NCI-H1105 (cell line): ENCODE data around the gene NUDCD2.
"Not testable (repeated sequence)": the region's sequence is repeated elsewhere in the genome, so short reads cannot be mapped to it uniquely, and the experiment has no call there.

Experiments used
- DNase-seq: peaks from one replicate; lab custom pipeline; 2025; lab: John Stamatoyannopoulos, UW

Gene NUDCD2

DNA sequence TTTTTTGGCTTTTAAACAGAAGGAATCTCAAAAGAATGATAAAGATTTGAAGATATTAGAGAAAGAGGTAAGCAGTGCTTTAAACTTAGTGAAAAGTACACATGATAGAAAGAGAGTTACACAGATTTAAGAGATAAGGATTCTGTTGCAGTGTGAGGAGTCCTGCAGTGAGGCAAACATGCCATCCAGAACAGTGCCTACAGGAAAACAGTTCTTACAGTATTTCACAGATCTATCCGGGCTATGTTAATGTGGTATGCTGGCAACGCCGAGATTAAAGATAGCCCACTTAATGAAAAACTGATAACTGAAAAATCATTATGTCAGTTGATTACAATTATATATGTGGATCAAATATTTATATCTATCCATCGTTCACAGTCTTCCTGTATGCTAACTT is 7.8 kb upstream of the NUDCD2 start:
- DNase-seq, result no peak

DNA sequence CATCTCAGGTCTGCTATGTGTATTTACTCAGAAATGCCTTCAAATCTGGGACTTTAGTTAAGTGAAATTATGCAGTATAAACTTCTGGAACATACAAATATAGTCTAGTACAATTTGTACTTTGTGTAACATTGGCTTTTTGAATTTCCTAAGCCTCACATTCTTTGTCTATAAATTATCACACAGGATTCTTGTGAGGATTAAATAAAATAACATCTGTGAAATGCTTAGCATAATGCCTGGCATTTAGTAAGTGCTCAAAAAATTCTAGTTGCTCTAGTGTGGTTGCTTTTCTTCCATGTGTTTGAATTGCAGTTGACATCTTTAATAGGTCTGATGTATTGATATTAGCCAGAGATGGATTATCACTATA is 3.1 kb upstream of the NUDCD2 start:
- DNase-seq, result no peak

DNA sequence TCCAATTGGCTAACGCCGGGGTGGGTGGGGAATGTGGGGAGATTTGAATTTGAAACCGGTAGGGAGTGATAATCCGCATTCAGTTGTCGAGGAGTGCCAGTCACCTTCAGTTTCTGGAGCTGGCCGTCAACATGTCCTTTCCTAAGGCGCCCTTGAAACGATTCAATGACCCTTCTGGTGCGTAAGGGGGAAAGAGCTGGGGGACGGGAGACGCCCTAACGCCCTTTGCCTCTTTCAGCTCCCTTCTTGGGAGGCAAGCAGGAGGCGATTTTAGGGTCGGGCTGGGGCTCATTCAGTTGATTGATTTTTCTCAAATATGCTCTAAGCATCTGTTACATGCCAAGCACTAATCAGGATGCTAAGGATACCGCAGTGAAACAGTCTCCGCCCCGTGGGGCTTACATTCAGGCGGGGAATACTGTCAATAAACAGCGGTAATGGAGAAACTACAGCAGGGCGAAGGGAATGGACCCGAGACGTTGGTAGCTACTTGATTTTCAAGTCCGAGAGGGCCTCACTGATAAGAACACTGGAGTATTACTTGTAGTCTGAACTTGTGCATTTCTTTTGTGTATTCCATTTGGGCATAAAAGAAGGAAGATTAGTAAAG is 765 bp upstream of the NUDCD2 start, which contains the start of gene HMMR:
Gene HMMR, plus strand, starts transcription at position 71 of the 610 bp plus-strand sequence. Its CDS starts 61 bp downstream, at position 132.
- no peak for DNase-seq

DNA sequence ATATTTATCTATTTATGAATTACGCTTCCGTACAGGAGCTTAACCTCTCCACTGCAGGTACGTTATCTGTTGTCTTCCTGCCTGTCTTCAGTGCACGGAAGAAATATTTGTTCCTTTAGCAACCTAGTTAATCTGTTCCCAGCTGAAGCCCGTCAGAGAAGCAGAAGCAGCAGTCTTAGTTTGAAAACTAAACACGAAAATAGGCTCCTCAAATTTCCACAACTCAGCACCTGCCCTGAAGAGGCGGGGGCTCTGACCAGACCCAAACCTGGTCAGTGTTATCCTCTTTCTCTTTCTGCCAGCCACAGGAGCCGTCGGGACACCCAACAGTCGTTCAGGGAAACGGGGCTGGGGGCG is 462 bp downstream of the NUDCD2 start:
- DNase-seq, result no peak

DNA sequence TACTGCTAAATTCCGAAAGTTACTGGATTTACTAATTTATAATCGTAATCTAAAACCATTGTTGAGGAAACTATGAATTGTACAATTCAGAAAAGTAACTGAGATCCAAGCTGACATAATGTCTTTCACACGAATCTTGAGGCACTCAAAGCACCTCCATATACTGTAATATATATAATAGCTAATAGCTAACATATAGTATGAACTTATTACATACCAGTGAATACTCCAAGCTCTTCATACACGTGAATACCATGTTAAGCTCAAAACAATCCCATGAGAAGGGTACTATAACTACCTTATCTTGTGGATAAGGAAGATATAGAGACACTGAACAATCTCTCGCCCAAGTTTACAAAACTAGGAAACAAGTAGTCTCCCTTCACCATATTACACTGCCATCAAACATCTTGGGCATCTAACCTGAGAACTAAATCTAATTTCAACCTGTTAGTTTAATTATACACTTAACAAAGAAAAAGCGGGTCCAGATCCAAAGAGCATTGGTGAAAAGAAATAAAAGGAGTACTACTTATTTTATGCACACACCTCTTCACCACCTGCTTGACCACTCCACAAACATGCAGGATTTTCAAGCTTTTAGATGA is 1.0 kb downstream of the NUDCD2 start:
- DNase-seq, result no peak

DNA sequence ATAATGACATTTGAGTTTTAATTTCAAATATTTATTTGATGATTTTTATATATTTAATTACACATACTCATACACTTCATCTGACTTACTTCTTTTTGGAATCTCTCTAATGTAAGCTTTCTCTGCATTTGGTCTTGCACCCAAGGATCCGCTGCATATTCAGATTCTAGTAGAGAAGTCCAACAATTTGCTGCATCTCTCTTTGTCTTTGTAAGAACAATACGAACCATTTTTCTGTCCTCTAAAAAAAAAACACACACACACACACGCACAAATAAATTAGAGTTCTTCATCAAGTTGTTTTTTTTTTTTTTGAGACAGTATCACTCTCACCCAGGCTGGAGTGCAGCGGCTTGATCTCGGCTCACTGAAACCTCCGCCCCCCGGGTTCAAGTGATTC is 3.1 kb downstream of the NUDCD2 start:
- DNase-seq, result no peak

DNA sequence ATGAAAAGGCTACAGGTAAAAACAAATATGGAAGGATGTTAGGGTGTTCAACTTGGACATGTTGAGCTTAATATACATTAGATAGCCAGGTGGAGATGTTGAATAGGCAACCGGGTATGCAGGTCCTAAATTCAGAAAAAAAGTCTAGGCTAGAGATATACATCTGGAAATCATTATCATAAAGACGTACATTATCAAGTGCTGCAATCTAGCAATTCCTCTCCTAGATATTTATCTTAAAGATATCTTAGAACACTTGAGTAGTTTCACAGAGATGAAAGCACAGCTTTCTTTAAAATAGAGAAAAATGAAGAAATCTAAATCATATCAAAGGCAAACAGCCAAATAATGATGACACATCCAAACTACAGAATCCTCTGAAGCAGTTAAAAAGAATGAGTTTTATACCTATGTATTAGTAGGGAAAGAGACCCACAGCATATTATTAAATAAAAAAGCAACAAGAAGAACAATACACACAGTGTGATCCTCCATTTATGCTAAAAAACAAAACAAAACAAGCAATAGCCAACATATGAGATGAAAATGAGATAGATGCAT is 3.8 kb downstream of the NUDCD2 start:
- no peak for DNase-seq

DNA sequence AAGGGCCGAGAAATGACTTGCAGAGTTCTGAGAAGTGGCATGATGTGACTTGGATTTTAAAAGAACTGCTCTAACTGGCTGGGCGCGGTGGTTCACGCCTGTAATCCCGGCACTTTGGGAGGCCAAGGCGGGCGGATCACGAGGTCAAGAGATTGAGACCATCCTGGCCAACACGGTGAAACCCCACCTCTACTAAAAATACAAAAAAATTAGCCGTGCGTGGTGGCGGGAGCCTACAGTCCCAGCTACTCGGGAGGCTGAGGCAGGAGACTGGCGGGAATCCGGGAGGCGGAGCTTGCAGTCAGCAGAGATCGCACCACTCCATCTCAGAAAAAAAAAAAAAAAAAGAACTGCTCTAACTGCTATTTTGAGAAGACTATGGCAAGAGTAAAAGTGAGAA is 4.5 kb downstream of the NUDCD2 start:
- DNase-seq, result not testable (repeated sequence)

DNA sequence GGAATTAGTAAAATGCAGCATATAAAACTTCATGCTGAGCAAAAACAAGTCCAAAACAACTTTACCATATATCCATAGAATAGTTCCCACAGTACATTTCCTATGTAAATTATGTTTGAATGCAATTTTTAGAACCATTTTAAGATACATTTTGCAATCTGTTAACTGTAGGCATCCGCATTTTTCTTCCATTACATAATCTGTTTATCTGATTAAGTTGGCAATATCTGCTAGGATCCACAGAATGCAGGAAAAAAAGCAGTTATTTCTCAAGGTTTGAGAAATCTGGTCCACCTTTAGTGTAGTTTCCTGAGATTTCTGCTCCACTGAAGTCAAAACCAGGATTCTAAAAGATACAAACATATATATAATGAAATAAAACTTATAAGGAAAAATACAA is 6.2 kb downstream of the NUDCD2 start:
- no peak for DNase-seq

DNA sequence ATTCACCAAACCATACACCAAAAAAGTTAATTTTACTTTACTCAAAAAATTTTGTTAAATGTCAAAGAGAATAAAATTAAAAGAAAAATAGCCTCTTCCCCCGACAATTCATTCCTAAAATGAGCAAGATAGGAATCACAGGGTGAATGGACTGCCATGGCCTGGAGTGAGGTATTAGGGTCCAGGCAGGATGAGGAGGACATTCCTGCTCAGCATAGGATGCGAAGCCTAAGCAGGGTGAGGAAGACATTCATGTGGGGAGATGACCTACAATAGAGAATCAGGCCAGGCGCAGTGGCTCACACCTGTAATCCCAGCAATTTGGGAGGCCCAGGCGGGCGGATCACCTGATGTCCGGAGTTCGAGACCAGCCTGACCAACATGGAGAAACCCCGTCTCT is 8.4 kb downstream of the NUDCD2 start:
- DNase-seq, result no peak

DNA sequence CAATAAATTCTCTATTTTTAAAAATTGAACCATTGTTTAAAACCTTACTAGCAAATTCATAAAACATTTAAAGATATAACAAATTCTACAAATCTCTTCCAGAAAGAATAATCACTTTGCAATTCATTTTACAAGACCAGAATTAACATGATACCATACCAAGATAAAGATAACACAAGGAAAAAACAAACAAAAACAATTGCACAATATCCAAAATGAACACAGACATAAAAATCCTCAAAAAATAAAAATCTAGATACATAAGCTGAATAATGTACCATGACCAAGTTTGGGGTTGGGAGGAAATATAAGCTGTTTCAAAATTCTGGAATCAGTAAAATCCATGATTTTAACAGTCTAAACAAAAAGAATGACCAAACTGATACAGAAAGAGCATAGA is 11.4 kb downstream of the NUDCD2 start:
- DNase-seq, result no peak

DNA sequence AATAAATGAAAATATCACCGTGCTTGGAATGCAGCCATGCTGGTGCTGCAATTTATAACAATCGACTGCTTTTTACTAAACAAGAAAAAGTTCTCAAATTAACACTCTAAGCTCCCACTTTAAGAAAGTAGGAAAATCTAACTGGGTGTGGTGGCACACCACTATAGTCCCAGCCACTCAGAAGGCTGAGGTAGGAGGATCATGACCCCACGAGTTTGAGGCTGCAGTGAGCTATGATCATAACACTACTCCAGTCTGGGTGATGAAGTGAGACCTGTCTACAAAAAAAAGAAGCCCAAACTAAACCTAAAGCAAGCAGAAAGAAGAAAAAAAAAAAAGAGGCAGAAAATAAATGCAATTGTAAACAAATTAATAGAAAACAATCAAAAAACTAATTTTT is 12.0 kb downstream of the NUDCD2 start:
- DNase-seq, result no peak

DNA sequence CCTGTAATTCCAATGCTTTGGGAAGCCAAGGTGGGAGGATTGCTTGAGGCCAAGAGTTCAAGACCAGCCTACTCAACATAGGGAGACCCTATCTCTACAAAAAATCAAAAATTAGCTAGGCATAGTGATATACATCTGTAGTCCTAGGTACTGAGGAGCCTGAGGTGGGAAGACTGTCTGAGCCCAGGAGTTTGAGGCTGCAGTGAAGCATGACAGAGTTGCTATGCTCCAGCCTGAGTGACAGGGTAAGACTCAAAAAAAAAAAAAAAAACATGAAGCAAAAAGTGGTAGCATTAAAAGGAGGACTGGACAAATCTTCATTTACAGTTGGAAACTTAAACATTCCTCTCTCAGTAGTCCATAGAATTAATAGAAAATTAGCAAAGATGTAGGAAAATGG is 12.7 kb downstream of the NUDCD2 start:
- no peak for DNase-seq

DNA sequence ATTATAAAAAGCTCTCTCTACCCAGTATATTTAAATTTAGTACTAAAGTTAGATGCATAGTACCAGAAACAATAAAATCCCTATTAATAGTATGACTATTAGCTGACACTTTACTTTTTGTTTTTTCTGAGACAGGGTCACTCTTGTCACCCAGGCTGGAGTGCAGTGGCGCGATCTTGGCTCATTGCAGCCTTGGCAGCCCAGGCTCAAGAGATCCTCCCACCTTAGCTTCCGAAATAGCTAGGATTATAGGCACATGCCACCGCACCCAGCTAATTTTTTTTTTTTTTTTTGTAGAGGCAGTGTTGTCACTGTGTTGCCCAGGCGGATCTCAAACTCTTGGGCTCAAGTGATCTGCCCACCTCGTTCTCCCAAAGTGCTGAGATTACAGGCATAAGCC is 14.6 kb downstream of the NUDCD2 start:
- no peak for DNase-seq

DNA sequence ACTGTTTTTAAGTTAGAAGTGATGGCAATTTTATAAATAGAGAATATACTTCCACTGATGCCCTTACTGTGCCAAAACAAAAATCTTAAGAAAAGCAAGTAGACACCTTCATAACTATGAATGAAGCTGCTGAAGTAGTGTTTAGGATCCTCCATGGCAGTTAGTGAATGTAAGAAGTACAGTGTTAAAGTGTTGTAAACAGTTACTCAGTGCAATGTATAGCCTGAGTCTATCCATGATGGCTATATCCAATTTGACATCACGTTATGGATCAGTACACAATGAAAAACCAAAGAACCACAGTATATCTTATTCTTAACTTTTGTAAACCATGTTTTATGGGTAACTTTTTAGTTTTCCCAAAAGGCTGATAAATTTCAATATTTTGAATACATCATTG is 15.4 kb downstream of the NUDCD2 start:
- DNase-seq, result no peak

DNA sequence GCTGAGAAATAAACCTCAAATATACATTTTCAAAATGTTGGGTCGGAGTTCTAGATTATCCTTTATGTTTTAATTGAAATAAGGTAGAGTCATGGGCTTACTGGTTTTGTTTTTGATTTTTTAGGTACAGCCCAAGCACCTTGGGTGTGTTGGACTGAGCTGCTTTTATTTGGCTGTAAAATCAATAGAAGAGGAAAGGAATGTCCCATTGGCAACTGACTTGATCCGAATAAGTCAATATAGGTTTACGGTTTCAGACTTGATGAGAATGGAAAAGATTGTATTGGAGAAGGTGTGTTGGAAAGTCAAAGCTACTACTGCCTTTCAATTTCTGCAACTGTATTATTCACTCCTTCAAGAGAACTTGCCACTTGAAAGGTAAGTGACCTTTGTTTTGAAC is 18.9 kb downstream of the NUDCD2 start:
- DNase-seq, result no peak

DNA sequence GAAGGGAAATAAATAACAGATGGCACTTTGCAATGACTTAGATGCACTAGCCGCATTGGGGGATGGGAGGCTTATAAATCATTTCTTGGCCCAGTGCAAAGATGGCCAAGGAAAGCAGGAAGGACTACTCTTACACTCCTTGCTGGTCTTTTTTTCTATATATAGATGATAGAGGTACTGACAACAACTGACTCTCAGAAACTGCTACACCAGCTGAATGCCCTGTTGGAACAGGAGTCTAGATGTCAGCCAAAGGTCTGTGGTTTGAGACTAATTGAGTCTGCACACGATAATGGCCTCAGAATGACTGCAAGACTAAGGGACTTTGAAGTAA is 20.8 kb downstream of the NUDCD2 start:
- DNase-seq, result no peak

DNA sequence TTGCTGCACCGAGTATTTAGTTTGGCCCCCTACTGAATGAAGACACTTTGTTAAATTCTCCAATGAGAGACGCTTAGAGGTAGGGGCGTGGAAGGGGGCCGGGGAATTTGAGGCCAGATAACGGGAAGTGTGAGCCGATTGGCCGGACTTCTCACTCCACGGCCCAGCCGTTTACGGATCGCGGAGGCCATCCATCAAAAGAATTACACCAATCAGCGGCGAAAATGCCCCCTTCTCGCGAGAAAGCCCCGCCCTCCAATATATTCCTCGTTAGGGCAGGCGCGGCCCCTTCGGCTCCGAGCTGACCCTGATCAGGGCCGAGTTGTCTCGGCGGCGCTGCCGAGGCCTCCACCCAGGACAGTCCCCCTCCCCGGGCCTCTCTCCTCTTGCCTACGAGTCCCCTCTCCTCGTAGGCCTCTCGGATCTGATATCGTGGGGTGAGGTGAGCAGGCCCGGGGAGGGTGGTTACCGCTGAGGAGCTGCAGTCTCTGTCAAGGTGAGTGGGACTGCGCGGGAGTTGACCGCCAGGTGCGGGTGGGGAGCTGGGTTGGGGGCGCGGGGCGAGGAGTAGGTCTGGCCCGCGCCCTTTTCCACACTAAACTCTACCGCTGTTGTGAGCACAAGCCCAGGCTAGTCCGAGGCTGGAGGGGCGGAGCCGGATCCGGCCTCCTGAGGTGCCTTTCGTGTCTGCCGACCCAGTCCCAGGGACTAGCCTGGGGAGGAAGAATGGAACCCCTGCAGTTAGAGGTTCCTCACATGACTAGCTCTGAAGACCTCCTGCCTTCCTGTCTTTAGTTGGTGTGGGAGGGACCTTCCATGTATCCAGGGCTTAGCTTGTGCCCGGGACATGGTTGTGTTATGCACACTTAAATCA is 22.4 kb downstream of the NUDCD2 start, which contains the start of gene CCNG1:
Gene CCNG1, plus strand, starts transcription at position 287 of the 874 bp plus-strand sequence. CDS start 1,662 bp downstream, outside the sequence.
- peak; percentile 85 for DNase-seq

DNA sequence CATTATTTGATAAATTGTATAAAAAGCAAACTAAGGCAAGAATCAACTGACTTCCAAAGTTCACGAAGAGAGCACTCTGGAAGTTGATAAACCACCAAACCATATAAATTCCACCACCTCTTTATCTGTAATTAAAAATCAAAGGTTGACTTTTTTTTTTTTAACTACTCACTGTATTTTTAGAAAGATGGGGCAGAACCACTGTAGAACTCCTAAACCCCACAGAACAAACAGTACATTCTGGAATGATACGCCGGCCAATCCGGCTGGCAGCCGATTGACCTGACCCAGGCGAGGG is 22.9 kb downstream of the NUDCD2 start:
- no peak for DNase-seq

DNA sequence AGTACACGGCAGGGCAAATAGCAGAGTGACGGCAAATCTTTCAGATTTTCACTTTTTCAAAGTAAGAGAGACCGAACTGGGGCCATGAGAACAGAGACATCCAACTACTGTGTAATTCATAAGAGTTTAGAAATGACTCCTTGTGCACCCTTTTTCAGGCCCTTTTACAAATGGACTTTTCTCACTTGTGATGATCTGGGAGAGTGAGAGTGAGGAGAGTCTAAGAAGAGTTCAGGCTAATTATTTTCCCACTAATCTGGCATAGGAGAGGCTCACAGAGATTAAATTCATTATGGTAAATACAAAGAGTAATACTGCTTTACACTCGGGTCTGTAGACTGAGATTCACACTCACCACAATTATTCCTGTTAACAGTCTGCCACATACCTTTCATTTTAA is 23.4 kb downstream of the NUDCD2 start:
- DNase-seq, result no peak

DNA sequence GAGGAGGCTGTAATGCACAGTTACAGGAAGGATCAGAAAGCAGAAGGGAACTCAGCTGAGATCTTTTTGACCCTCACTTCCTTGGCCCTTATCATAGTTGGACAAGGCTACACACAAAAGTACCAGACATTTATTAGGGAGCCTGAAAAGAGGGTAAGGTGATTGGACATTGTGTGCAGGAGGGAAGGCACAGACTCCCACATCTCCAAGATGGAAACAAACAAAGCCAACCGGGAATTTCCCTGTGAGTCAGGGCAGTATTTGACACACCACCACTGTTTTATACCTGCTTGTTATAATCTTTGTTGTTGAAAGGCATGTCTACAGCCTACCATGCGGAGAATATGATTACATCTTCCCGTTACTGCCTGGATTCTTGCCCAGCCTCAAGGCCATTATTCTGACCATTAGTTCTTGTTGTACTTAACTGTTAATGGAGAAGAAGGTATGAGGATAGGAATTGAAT is 25.5 kb downstream of the NUDCD2 start:
- DNase-seq, result no peak

DNA sequence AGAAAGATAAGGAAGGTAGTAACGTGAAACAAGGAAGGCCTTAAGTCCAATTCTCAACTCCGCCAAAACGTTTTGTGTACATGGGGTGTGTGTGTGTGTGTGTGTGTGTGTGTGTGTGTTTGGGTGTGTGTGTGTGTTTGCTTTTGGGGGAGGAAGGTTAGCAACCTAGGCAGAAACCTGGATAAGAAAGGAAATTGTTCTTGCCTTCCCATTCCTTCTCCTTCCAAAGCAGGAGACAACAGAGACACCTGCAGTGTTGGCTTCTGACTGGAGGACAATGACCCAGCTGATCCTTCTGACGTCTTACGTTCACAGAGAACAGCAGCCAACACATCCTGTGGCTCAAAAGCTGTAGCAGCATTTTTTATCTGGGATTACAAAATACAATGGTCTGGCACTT is 26.6 kb downstream of the NUDCD2 start:
- no peak for DNase-seq

DNA sequence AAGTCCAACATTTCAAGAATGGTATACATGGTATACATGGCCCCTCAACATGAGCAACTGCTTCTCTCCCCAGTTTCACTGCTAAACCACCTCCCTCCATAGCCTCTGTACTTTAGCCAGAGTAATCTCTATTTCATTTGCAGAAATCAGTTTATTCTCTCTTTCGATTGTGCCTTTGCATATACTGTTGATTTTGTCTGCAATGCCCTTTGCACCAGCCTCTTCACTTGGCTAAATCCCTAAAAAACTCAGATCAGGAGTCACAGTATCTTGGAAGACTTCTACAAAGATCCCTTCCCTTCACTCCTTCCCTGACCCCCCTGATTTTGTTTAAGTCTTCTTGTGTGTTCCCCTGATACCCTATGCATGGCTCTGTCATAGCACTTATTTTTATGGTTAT is 27.4 kb downstream of the NUDCD2 start:
- DNase-seq, result no peak
